Activated T-helper 2 cell treated with anti-CD3 and anti-CD28 coated beads, Interferon-gamma antibody, Interleukin-2, Interleukin-4, amounts not matched to agents 10 μg/mL and 5 μg/mL and 100 μg/mL, durations not matched to agents 14 hours and 24 hours and 36 hours (primary cell): ENCODE measurements around the gene NSUN2. TPM values are rescaled to one million over a fixed set of nuclear protein-coding genes. Genes with fewer than 3 reads are reported as not detected.
A peak's percentile ranks its signal among the peaks of the same experiment; 100 is the strongest.

ENCODE experiments used
- DNase-seq: peaks from one replicate; pipeline ENCODE4 v3.0.0; 2021; ENCODE audit warnings: low spot score
- H3K27ac Mint-ChIP-seq: one replicate; pipeline ENCODE4 v1.8.0; 2021; ENCODE audit warnings: mixed read lengths
- H3K27me3 Mint-ChIP-seq: one replicate; pipeline ENCODE4 v1.8.0; 2021; ENCODE audit warnings: low read depth, mixed read lengths
- H3K36me3 Mint-ChIP-seq: one replicate; pipeline ENCODE4 v1.8.0; 2021; ENCODE audit warnings: low read depth, mixed read lengths
- H3K4me1 Mint-ChIP-seq: one replicate; pipeline ENCODE4 v1.8.0; 2021; ENCODE audit warnings: low read depth, mixed read lengths
- H3K4me3 Mint-ChIP-seq: one replicate; pipeline ENCODE4 v1.8.0; 2021; ENCODE audit warnings: low read depth, mild to moderate bottlenecking, moderate library complexity, mixed read lengths
- H3K9me3 Mint-ChIP-seq: one replicate; pipeline ENCODE4 v1.8.0; 2021; ENCODE audit warnings: mixed read lengths
- intact Hi-C: fragments of 100-400 bp; cut with micrococcal nuclease; formaldehyde crosslinking; loops from one replicate; pipeline ENCODE4 v1.15.1; 2023
- total RNA-seq: library from RNA; stranded (reverse); gene quantifications from 2 replicates; pipeline ENCODE4 v1.2.3, GENCODE V29; 2022

The NSUN2 gene
- total RNA-seq, 1 donor from 2014 or later: 125 TPM

- intact Hi-C loops: no loop called here
- Mint-ChIP-seq H3K27me3 (peaks cover 2% of the 10 kb centered on the region), H3K36me3 (peaks cover 44% of the 10 kb centered on the region), H3K9me3 (no peaks in the 10 kb centered on the region), H3K4me1 (no peaks in the 10 kb centered on the region), H3K4me3 (no peak overlapping the region), H3K27ac (no peak overlapping the region)
- no peak for DNase-seq
Measured at GRCh38 chr5:6596388-6596787, 36.5 kb downstream of the NSUN2 start.

DNA sequence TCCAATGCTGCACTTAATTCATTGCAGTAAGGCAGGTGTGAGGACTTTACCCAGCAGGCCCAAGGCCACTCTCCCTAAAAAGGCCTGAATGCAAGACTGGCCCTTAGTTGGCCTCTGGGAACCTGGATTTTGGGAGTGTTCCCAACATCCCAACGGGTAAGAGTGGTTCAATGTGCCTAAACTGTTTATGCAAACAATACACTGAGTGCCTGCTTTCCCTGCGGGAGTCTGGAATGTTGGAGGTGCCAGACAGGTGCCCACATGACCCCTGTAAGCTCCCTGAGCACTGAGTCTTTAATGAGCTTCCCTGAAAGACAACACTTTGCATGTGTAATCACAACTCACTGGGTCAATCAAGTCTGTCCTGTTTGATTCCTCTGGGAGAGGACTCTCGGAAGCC lies 37.4 kb downstream of the NSUN2 start:
- intact Hi-C loops: no loop called here
- H3K4me3 Mint-ChIP-seq: no peak overlapping the region
- no peaks in the 10 kb centered on the region for H3K4me1 Mint-ChIP-seq
- no peak for DNase-seq
- H3K9me3 Mint-ChIP-seq: no peaks in the 10 kb centered on the region
- peaks cover 34% of the 10 kb centered on the region for H3K36me3 Mint-ChIP-seq
- no peak overlapping the region for H3K27ac Mint-ChIP-seq
- H3K27me3 Mint-ChIP-seq: peaks cover 5% of the 10 kb centered on the region

- Mint-ChIP-seq H3K4me1 (no peaks in the 10 kb centered on the region), H3K27me3 (peaks cover 12% of the 10 kb centered on the region), H3K27ac (no peak overlapping the region), H3K9me3 (no peaks in the 10 kb centered on the region), H3K4me3 (no peak overlapping the region), H3K36me3 (peaks cover 25% of the 10 kb centered on the region)
- intact Hi-C loops: no loop called here
- no peak for DNase-seq
Measured at GRCh38 chr5:6594066-6594465, 38.8 kb downstream of the NSUN2 start.

GRCh38 chr5:6593148-6594016 lies 39.5 kb downstream of the NSUN2 start:
- no peak overlapping the region for H3K27ac Mint-ChIP-seq
- no peak overlapping the region for H3K4me3 Mint-ChIP-seq
- H3K27me3 Mint-ChIP-seq: peaks cover 18% of the 10 kb centered on the region
- no peaks in the 10 kb centered on the region for H3K4me1 Mint-ChIP-seq
- H3K9me3 Mint-ChIP-seq: no peaks in the 10 kb centered on the region
- no peak for DNase-seq
- intact Hi-C loops: no loop called here
- peaks cover 20% of the 10 kb centered on the region for H3K36me3 Mint-ChIP-seq

- no peak for DNase-seq
- no peaks in the 10 kb centered on the region for H3K9me3 Mint-ChIP-seq
- H3K4me1 Mint-ChIP-seq: no peaks in the 10 kb centered on the region
- no peak overlapping the region for H3K27ac Mint-ChIP-seq
- peaks cover 19% of the 10 kb centered on the region for H3K27me3 Mint-ChIP-seq
- H3K36me3 Mint-ChIP-seq: peaks cover 14% of the 10 kb centered on the region
- intact Hi-C loops: no loop called here
- no peak overlapping the region for H3K4me3 Mint-ChIP-seq
Measured at GRCh38 chr5:6592601-6593000, 40.2 kb downstream of the NSUN2 start.

DNA sequence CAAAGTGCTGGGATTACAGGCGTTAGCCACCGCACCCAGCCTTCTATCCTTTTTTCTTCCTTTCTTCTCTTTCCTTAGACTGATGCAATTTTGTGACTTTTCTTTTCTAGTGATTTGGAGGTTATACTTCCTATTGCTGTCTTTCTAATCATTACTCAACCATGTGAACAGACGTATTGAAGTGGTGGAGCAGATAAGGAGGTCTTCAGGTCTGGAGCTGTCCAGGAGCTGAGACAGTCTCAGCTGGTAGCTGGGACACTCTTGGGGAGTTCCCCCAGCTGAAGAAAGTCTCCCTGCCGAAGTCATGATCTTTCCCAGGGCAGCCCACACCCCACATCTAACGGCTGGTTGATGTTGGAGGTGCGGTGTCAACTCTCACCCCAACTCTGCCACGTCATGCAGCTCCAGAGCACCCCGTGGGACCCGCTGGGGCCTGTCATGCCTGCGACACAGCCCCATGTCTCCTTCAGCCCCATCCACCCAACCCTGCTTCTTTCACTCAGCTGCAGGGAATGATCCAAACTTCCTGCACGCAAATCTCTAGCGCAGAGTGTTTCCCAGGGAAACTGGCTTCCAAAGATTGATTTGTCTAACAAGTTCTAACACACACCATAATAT lies 41.1 kb downstream of the NSUN2 start:
- H3K36me3 Mint-ChIP-seq: peaks cover 6% of the 10 kb centered on the region
- H3K4me1 Mint-ChIP-seq: no peaks in the 10 kb centered on the region
- no peak overlapping the region for H3K4me3 Mint-ChIP-seq
- H3K9me3 Mint-ChIP-seq: no peaks in the 10 kb centered on the region
- peaks cover 22% of the 10 kb centered on the region for H3K27me3 Mint-ChIP-seq
- DNase-seq: no peak
- intact Hi-C loops: no loop called here
- no peak overlapping the region for H3K27ac Mint-ChIP-seq

- no peak for DNase-seq
Measured at GRCh38 chr5:6590581-6590980, 42.3 kb downstream of the NSUN2 start.

DNA sequence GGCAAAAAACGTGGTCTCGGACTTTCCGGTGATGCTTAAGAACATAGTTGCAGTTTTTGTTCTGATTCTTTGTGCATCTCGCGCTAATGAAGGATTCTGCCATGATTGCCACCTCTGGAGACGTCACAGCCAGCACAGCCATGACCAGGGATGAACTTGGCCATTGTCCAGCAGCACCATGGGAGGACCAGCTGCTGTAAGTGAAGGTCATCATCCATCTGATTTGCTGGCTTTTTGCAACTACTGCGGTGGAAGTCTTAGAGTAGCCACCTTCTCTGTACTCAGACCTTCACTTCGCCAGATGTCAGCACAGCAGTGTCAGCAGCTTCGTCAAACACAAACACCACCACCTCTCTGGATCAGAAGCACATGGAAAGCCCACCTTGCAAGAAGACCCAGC lies 45.7 kb downstream of the NSUN2 start:
- no peaks in the 10 kb centered on the region for H3K4me1 Mint-ChIP-seq
- no peaks in the 10 kb centered on the region for H3K36me3 Mint-ChIP-seq
- intact Hi-C loops: no loop called here
- H3K4me3 Mint-ChIP-seq: no peak overlapping the region
- DNase-seq: no peak
- H3K27ac Mint-ChIP-seq: no peak overlapping the region
- H3K9me3 Mint-ChIP-seq: no peaks in the 10 kb centered on the region
- H3K27me3 Mint-ChIP-seq: peaks cover 49% of the 10 kb centered on the region

More at GRCh38 chr5:6590581-6590980, 42.3 kb downstream of the NSUN2 start:
- intact Hi-C loops: no loop called here
- no peak overlapping the region for H3K27ac Mint-ChIP-seq
- no peak overlapping the region for H3K4me3 Mint-ChIP-seq
- no peaks in the 10 kb centered on the region for H3K4me1 Mint-ChIP-seq
- H3K9me3 Mint-ChIP-seq: no peaks in the 10 kb centered on the region
- H3K36me3 Mint-ChIP-seq: no peaks in the 10 kb centered on the region
- H3K27me3 Mint-ChIP-seq: peaks cover 25% of the 10 kb centered on the region

GRCh38 chr5:6586647-6587042 lies 46.2 kb downstream of the NSUN2 start:
- Mint-ChIP-seq H3K4me1 (no peaks in the 10 kb centered on the region), H3K36me3 (no peaks in the 10 kb centered on the region), H3K9me3 (no peaks in the 10 kb centered on the region), H3K27ac (no peak overlapping the region), H3K4me3 (no peak overlapping the region), H3K27me3 (peaks cover 53% of the 10 kb centered on the region)
- DNase-seq: no peak
- intact Hi-C loops: no loop called here

- no peaks in the 10 kb centered on the region for H3K4me1 Mint-ChIP-seq
- no peak for DNase-seq
- no peak overlapping the region for H3K27ac Mint-ChIP-seq
- peaks cover 56% of the 10 kb centered on the region for H3K27me3 Mint-ChIP-seq
- no peaks in the 10 kb centered on the region for H3K9me3 Mint-ChIP-seq
- intact Hi-C loops: no loop called here
- H3K36me3 Mint-ChIP-seq: no peaks in the 10 kb centered on the region
- H3K4me3 Mint-ChIP-seq: no peak overlapping the region
Measured at GRCh38 chr5:6585939-6586646, 46.8 kb downstream of the NSUN2 start.

DNA sequence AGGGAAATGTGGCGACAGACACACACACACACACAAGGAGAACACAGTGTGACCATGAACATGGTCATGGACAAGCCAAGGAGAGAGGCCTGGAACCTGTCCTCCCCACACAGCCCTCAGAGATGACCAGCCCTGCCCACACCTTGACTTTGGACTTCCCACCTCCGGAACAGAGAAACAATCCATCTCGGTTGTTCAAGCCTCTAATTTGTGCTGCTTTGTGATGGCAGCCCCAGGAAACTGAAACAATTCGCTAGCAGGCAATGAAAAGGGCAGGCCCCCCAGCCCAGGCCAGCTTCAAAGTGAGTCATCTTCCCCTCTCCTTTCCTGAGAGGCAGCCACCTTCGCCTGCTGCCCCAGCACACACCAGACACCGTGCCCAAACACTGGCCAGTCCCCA lies 47.7 kb downstream of the NSUN2 start:
- DNase-seq: no peak
- Mint-ChIP-seq H3K36me3 (no peaks in the 10 kb centered on the region), H3K27ac (no peak overlapping the region), H3K9me3 (no peaks in the 10 kb centered on the region), H3K27me3 (peaks cover 59% of the 10 kb centered on the region), H3K4me1 (no peaks in the 10 kb centered on the region), H3K4me3 (no peak overlapping the region)
- intact Hi-C loops: no loop called here

GRCh38 chr5:6584727-6585126 lies 48.1 kb downstream of the NSUN2 start:
- Mint-ChIP-seq H3K9me3 (no peaks in the 10 kb centered on the region), H3K36me3 (no peaks in the 10 kb centered on the region), H3K27me3 (peaks cover 58% of the 10 kb centered on the region), H3K27ac (no peak overlapping the region), H3K4me3 (no peak overlapping the region), H3K4me1 (no peaks in the 10 kb centered on the region)
- intact Hi-C loops: no loop called here
- DNase-seq: no peak

- Mint-ChIP-seq H3K4me1 (no peaks in the 10 kb centered on the region), H3K36me3 (no peaks in the 10 kb centered on the region), H3K9me3 (no peaks in the 10 kb centered on the region), H3K4me3 (peak overlapping the region; percentile 40), H3K27ac (no peak overlapping the region), H3K27me3 (peaks cover 60% of the 10 kb centered on the region)
- no peak for DNase-seq
- intact Hi-C loops: no loop called here
Measured at GRCh38 chr5:6584101-6584645, 48.7 kb downstream of the NSUN2 start.
